ENCODE data around the gene FGF6.

DNA sequence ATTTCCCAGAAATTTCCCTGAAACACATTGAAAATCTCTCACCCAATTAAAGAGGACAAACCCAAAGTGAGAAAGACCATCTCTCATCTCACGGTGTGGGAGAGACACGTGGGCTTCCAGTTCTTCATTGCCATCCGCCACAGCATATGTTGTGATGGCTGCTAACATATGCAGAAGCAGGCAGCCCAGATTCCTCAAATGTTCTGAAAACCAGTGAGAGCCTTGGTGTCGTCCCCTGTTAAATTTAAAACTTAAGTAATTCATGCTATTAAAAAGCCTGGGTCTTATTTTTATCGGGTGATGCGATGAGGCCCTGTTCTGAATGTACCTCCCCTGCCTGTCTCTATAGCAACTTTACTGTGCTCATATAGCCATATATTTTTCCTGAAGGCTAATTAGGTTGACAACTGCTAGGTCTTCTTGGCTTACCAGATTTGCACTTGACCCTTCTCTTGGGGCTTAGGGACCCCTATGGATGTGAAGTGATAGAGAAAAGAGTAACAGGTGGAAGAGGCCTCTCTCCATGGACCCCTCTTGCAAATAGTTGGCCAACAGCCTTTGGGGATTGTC, 2.8 kb upstream of the FGF6 start:
- TF ChIP-seq, protein P1, sequence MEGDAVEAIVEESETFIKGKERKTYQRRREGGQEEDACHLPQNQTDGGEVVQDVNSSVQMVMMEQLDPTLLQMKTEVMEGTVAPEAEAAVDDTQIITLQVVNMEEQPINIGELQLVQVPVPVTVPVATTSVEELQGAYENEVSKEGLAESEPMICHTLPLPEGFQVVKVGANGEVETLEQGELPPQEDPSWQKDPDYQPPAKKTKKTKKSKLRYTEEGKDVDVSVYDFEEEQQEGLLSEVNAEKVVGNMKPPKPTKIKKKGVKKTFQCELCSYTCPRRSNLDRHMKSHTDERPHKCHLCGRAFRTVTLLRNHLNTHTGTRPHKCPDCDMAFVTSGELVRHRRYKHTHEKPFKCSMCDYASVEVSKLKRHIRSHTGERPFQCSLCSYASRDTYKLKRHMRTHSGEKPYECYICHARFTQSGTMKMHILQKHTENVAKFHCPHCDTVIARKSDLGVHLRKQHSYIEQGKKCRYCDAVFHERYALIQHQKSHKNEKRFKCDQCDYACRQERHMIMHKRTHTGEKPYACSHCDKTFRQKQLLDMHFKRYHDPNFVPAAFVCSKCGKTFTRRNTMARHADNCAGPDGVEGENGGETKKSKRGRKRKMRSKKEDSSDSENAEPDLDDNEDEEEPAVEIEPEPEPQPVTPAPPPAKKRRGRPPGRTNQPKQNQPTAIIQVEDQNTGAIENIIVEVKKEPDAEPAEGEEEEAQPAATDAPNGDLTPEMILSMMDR (IDR thresholded peaks at IDR 0.05; ENCODE audit: low read depth, low read length, missing input control) = no peak
- TF ChIP-seq FOXA1 (IDR thresholded peaks at IDR 0.05) (no peak), JUND (IDR thresholded peaks at IDR 0.05) (no peak), TAF1 (conservative IDR thresholded peaks at IDR 0.05) (no peak), YY1 (IDR thresholded peaks at IDR 0.05) (no peak), RXRA (IDR thresholded peaks at IDR 0.05) (no peak), RAD21 (IDR thresholded peaks at IDR 0.05) (no peak)
- TF ChIP-seq, protein P2, sequence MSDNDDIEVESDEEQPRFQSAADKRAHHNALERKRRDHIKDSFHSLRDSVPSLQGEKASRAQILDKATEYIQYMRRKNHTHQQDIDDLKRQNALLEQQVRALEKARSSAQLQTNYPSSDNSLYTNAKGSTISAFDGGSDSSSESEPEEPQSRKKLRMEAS (IDR thresholded peaks at IDR 0.05) = no peak
- TF ChIP-seq, protein P3, sequence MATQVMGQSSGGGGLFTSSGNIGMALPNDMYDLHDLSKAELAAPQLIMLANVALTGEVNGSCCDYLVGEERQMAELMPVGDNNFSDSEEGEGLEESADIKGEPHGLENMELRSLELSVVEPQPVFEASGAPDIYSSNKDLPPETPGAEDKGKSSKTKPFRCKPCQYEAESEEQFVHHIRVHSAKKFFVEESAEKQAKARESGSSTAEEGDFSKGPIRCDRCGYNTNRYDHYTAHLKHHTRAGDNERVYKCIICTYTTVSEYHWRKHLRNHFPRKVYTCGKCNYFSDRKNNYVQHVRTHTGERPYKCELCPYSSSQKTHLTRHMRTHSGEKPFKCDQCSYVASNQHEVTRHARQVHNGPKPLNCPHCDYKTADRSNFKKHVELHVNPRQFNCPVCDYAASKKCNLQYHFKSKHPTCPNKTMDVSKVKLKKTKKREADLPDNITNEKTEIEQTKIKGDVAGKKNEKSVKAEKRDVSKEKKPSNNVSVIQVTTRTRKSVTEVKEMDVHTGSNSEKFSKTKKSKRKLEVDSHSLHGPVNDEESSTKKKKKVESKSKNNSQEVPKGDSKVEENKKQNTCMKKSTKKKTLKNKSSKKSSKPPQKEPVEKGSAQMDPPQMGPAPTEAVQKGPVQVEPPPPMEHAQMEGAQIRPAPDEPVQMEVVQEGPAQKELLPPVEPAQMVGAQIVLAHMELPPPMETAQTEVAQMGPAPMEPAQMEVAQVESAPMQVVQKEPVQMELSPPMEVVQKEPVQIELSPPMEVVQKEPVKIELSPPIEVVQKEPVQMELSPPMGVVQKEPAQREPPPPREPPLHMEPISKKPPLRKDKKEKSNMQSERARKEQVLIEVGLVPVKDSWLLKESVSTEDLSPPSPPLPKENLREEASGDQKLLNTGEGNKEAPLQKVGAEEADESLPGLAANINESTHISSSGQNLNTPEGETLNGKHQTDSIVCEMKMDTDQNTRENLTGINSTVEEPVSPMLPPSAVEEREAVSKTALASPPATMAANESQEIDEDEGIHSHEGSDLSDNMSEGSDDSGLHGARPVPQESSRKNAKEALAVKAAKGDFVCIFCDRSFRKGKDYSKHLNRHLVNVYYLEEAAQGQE (IDR thresholded peaks at IDR 0.05) = no peak
- TF ChIP-seq, protein P4, sequence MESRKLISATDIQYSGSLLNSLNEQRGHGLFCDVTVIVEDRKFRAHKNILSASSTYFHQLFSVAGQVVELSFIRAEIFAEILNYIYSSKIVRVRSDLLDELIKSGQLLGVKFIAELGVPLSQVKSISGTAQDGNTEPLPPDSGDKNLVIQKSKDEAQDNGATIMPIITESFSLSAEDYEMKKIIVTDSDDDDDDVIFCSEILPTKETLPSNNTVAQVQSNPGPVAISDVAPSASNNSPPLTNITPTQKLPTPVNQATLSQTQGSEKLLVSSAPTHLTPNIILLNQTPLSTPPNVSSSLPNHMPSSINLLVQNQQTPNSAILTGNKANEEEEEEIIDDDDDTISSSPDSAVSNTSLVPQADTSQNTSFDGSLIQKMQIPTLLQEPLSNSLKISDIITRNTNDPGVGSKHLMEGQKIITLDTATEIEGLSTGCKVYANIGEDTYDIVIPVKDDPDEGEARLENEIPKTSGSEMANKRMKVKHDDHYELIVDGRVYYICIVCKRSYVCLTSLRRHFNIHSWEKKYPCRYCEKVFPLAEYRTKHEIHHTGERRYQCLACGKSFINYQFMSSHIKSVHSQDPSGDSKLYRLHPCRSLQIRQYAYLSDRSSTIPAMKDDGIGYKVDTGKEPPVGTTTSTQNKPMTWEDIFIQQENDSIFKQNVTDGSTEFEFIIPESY (IDR thresholded peaks at IDR 0.05) = no peak
- TF ChIP-seq, protein P5, sequence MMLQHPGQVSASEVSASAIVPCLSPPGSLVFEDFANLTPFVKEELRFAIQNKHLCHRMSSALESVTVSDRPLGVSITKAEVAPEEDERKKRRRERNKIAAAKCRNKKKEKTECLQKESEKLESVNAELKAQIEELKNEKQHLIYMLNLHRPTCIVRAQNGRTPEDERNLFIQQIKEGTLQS (IDR thresholded peaks at IDR 0.05) = no peak

Measured in liver (tissue), 3 donors.